GM19468 (cell line): Measurements from ENCODE around the gene VPS72.
"Not testable (repeated sequence)": the region's sequence is repeated elsewhere in the genome, so short reads cannot be mapped to it uniquely, and the experiment has no call there.

ENCODE experiments used
- ATAC-seq: cut with Tn5 transposase; IDR thresholded peaks from one replicate; pipeline ENCODE4 v1.9.1; 2021; ENCODE audit warnings: mild to moderate bottlenecking, moderate library complexity, moderate number of reproducible peaks; ENCODE audit not compliant: unreplicated experiment; ENCODE audit errors: extremely low read depth

VPS72 gene, protein sequence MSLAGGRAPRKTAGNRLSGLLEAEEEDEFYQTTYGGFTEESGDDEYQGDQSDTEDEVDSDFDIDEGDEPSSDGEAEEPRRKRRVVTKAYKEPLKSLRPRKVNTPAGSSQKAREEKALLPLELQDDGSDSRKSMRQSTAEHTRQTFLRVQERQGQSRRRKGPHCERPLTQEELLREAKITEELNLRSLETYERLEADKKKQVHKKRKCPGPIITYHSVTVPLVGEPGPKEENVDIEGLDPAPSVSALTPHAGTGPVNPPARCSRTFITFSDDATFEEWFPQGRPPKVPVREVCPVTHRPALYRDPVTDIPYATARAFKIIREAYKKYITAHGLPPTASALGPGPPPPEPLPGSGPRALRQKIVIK

DNA sequence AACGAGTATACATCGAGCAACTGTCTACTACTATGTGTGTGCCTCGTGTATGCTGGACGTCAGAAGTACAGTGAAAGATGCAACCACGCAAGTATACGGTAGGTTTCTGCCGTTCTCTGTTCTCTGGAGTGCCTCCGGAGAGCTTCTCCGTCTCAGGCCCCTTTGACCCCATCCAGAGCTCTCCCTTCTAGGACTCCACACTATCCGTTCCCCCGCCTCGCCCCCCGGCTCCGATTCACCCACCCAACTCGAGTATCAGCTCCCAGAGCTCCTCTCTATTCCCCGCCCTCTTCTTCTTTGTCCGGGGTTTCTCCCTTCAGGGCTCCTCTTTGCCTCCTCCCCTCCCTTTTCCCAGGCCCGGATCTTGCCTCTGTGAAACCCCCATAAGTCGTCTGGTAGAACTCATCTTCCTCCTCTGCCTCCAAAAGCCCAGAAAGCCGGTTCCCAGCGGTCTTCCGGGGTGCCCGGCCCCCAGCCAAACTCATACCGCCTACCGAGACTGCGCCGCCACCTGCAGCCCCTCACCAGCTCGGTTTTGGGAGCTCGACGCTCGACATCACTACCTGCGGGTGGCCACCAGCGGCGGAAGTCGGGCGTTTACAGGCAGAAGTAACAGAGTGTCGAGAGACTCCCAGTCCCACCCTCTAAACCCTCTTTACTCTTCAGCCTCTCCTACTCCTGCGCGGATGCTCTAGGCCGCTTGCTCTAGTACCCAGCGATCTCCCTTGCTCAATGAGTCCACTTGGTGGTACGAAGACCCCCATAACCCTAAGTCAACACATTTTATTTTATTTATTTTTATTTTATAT, at the start of gene VPS72:
VPS72 (minus strand) TSS at position 561 of the 809 bp plus-strand sequence; CDS start at position 485, 76 bp downstream.
- ATAC-seq = peak; percentile 42

DNA sequence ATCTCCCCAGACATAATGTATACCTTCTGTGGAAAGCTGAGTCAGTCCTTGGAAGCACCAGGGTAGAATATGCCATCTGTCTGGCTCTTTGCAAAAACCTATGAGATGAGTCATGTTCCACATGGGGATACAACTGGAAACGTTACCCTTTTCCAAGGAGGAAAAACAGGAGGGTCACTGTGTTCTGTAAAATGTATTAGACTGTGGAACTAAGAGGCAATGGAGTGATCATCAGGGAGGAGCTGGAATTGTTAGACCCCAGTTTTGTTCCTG, 48.4 kb upstream of the VPS72 start:
- ATAC-seq = no peak

DNA sequence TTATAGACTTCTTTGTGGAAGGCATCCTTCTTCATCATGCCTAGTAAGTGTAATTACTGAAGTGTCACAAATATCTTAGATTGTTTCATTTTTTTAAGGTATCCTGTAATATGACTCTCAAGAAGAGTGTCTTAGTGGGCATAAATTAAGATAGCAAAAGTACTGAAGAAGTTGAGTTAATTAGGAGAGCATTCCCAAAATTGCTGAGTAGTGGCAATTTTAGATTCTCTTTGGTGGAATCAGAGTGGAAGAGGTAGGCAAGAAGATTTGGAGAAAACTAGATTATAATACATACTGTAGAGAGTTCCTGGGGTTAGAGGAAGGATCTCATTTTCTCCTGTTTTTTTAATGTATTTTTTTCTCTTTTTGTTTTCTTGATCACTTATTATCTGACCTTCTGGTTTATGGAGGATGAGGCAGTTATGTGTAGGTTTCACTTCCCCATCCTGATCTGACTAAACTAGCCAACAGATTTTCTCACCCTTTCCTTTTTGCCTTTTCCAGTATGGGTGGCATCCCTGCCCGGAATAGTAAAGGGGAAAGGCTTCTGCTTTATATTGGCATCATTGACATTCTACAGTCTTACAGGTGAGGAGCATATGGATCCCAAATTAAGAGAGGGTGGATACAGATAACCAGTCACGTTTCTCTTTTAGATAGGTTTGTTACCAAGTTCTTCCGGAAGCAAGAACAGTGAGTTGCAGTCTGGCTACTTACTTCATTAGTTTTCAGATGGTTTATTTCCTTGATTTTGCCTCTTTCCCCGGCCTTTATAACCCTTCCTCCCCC, 47.9 kb upstream of the VPS72 start:
- no peak for ATAC-seq

DNA sequence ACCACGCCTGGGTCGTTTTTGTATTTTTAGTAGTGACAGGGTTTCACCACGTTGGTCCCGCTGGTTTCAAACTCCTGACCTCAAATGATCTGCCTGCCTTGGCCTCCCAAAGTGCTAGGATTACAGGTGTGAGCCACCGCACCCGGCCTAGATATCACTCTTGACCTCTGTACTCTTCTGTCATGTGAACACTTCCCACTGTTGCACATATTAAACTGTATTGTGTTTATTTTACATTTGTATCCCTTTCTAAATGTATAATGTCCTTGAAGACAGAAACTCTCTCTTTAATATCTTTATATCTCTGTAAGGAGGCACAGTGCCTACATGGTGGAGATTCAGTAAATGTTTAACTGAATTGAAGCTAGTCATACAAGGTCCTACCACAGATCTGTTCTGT, 45.2 kb upstream of the VPS72 start:
- no peak for ATAC-seq

DNA sequence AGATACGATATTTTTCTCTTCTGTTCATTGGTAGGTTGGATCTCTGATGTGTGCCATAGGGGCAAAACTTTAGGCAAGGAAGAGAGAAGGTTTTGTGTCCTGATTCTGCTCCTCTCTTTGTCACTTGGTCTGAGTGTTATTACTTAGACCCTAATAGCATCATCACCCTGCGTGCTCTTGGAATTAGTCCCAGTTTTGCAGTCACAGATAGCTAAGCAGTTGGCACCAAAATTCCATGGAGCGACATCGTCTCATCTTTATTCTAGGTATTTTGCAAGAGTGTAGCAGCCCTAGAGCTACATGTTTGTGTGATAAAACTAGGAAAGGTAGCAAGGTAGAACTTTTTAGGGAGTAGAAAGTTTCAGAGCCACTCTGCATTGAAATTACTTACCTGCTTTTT, 32.1 kb upstream of the VPS72 start:
- ATAC-seq = no peak

DNA sequence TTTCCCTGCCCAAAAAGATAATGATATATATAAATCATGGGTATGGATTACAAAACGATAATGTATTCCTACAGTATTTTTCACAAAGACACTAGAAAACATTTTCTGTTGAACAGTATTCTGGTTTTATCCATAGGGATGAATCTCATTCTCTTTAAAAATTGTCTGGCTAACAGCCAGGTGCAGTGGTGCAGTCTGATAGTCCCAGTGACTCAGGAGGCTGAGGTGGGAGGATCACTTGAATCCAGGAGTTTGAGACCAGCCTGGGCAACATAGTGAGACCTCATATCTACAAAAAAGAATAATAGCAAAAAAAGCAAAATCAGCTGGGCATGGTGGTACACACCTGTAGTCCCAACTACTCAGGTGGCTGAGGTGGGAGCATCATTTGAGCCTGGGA, 31.6 kb upstream of the VPS72 start:
- no peak for ATAC-seq

DNA sequence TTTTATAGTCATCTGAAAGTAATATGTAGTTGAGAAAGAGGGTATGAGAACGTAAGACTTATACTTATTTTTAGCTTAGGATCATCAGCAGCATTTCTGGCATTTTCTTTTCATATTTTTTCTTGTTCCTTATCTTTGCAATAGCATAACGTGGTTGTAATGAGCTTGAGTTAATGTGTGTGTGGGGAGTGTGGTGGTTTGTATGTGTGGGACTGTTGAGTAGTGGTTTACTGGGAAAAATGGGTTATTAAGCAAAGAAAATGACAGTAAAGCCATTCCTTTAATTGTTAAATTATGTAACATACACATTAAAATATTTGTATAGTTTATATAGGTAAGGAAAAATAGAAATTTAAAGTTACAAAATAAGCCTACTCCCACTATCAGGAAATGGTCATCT, 23.6 kb upstream of the VPS72 start:
- ATAC-seq = no peak

DNA sequence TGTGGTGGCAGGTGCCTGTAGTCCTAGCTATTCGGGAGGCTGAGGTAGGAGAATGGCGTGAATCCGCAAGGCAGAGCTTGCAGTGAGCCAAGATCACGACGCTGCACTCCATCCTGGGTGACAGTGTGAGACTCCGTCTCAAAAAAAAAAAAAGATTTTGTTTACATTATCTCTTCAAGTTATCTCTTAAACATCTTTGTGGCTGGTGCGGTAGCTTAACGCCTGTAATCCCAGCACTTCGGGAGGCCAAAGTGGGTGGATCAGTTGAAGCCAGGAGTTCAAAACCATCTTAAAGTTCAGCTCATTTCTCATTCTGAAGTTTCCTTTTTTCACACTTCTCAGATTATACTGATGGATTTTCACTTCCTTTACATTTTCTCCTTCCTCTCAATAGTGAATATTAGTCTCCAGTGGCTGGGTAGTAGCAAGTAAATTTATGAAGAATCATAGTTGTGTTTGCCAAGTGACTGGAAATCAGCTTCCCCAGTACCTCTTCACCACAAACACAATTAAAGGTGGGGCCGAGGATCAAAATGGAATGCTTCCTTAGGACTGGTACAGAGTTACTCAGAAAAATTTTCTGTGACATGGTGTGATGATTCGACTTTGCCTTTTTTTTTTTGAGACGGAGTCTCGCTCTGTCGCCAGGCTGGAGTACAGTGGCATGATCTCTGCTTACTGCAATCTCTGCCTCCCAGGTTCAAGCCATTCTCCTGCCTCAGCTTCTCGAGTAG, 22.1 kb upstream of the VPS72 start:
- no peak for ATAC-seq

DNA sequence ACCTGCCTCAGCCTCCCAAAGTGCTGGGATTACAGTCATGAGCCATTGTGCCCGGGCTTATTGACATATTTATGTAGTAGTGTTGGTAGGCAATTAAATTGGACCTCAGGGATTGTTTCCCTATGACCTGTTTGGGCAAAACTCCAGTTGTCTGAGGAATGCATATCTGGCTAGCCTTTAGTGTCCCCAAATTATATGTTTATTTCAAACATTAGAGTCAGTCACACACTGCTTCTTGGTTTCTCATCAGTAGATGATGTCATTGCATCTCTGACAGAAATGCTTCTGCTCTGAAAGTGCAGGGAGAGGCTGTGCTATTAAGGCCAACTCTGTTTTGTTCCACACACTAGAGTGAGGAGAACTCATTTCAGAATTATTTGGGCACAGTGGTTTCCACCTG, 20.8 kb upstream of the VPS72 start:
- no peak for ATAC-seq

DNA sequence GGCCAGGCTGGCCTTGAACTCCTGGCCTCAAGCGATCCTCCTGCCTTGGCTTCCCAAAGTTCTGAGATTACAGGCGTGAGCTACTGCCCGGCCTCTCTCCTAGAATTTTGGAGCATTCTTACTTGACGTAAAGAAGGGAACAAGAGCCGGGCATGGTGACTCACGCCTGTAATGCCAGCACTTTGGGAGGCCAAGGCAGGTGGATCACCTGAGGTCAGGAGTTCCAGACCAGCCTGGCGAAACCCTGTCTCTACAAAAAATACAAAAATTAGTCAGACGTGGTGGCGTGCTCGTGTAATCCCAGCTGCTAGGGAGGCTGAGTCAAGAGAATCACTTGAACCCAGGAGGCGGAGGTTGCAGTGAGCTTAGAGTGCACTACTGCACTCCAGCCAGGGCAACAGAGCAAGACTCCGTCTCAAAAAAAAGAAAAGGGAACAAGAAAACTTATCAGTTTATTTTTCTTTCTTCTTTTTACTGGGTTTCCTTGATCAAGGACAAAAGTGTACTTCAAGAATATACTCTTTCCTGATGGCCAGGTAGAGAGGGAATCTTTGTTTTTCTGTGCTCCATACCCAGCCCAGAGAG, 15.5 kb upstream of the VPS72 start:
- ATAC-seq = not testable (repeated sequence)

DNA sequence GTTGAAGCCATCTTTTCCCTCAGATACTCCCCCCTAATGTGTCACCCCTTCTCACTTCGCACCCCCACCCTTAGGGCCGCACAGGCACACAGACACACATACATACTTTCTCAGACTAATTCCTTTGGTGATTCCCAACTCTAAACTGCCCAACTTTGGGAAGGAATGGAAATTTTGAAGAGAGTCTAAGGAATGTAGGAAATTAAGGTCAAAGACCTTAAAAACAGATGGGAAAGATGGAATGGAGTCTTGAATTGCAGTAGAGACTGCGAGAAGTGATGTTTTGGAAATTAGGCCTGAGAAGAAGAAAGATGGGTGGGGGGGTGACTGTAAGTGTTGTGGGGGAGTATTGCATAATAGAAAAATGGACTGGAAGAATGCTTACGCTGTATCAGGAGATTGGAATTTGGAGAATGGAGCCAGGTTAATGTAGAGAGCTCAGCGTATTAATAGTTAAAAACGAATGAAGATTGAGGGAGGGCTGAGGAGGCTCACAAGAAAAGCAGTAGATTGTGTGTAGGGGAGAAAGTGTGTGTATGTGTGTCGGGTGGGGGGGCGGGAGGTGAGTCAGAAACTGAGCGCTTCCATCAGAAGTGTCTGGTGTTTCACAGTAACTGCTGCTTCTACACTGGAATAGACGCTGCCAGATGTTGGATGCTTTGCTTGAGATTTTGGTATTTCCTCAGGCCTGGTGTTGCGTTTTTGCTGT, 10.0 kb upstream of the VPS72 start:
- ATAC-seq = no peak

DNA sequence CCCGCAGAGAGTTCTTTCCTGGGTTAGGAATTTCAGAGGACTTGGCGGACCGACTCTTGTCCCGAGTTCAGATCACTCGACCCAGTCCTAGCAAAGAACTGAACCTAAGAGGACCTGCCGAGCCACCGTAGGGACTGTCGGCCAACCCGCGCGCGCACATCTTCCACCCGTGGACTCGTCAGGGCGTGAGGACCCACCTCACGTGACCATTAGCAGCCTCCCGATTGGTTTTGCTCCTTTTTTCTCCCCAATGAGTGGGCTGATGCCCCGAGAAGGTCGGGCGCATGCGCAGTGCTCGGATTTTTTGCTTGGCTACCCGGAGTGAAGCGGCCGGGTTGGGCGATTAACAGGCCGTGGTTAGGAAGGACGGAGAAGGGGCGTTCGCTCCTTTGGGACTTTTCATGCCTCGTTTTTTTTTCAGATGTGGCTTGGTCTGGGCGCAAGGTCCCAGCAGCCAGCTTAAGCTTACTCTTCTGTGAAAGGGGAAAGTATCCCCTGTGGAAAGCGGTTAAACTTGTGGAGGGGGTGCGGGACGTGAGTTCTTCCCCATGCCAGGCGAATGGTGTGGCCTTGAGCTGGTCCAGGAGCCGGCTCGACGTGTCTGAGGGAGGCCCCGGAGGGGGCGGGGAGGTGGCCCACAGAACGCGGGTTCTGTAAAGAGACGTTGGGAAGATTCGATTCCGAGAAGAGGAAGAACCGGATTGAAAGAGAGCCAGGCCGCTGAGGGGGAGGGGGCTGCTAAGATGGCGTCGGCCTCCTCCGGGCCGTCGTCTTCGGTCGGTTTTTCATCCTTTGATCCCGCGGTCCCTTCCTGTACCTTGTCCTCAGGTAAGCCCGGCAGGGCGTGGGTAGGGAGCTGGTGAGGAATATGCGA, 8.5 kb upstream of the VPS72 start, which contains the start of gene PIP5K1A:
PIP5K1A (plus strand) TSS at position 299 of the 874 bp plus-strand sequence; CDS start at position 744, 445 bp downstream.
- peak; percentile 84 for ATAC-seq

DNA sequence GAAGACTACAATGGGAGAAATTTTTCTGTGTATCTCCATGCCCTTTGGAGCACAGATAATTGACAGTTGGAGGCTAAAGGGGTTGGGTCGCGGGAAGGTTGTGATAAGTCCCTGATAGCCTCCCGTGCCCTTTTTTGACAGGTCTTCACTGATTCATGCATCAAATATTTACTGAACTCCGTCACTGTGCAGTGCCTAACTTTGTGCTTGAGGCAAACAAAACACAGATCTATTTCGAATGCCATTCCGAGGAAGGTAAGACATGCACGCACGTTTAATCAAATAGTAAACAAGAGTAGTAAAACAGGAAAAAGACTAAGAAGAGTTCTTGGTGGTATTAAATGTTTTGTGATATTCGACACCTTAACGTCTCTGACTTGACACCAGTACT, 7.9 kb upstream of the VPS72 start:
- no peak for ATAC-seq

DNA sequence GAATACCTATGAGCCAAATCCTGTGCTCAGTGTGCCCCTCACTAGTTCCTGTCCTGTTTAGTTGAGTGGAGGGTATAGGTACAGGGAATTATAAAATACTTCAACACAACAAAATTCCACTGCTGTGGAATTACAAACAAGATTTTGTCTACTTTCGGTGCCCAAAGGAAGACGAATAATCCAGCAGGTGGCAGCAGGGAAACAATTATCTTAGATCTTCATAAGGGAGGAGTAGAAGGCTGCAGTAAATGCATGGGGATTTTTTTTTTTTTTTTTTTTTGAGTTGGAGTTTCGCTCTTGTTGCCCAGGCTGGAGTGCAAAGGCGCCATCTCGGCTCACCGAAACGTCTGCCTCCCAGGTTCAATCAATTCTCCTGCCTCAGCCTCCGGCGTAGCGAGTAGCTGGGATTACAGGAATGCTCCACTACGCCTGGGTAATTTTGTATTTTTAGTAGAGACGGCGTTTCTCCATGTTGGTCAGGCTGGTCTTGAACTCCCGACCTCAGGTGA, 6.3 kb upstream of the VPS72 start:
- ATAC-seq = no peak

DNA sequence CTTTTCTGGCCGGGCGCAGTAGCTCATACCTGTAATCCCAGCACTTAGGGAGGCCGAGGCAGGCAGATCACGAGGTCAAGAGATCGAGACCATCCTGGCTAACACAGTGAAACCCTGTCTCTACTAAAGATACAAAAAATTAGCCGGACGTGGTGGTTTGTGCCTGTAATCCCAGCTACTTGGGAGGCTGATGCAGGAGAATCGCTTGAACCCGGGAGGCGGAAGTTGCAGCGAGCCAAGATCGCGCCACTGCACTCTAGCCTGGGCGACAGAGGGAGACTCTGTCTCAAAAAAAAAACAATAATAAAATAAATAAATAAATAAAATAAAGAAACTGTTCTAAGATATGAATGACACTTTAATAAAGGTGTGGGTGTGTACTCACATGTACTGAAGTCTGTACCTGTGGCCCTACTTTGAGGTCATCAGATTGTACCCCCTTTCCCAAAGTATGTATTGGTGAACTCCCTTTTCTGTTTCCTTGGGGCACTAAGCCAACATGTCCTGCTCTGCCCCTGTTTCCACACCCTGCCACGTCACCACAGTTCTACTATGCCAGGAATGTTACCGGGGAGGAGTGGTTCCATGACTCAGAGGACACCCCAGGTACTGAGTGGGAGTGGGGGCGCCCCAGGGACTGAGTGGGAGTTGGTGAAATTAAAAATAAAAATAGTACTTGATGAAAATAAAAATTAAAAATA, 5.0 kb upstream of the VPS72 start:
- ATAC-seq = not testable (repeated sequence)

DNA sequence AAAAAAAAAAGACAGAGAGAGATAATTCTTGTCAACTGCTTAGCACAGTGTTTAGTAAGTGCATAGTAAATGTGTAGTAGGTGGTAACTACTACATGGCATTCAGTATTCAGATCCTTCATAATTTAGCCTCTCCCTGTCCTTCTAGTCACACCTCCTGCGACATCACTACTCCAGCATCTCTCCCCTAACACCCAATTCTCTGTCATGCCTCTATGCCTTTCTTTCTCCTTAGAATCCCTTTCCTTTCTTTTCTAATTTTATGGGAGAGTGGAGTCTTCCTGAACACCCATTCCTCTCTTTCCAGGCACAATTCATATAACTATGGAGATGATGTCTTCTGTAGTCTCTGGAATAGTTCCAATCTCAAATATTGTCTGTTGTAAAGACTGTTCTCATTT, 3.9 kb upstream of the VPS72 start:
- no peak for ATAC-seq

DNA sequence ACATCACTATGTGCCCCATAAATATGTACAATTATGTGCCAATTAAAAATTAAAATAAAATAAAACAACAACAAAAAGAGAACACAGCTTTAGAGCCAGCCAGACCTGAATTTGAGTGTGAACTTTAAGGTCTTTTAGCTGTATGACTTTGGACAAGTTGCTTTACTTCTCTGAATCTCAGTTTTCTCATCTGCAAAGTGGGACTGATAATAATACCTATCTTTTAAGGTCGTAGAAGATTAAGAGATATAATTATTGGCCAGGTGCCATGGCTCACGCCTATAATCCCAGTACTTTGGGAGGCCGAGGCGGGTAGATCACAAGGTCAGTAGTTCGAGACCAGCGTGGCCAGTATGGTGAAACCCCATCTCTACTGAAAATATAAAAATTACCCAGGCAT, 3.3 kb upstream of the VPS72 start:
- no peak for ATAC-seq

DNA sequence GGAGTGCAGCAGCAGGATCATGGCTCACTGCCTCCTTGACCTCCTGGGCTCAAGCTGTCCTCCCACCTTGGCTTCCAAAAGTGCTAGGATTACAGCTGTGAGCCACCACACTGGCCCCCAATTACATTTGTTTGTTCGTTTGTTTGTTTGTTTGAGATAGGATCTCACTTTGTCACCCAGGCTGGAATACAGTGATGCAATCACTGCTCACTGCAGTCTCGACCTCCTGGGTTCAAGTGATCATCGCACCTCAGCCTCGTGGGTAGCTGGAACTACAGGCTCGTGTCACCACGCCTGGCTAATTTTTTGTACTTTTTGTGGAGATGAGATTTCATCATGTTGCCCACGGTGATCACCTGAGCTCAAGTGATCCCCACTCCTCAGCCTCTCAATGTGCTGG, 2.0 kb upstream of the VPS72 start:
- no peak for ATAC-seq
